Endodermal cell (in vitro differentiated cells): ENCODE results near the gene BCORL1. TPM values are rescaled to one million over a fixed set of nuclear protein-coding genes. Genes with fewer than 3 reads are reported as not detected.

Experiments
- DNase-seq: peaks from one replicate; pipeline ENCODE4 v3.0.0-alpha.2; 2017
- H3K27ac ChIP-seq: 2 replicates; pipeline ENCODE4 v1.5.1; 2013; ENCODE audit warnings: mild to moderate bottlenecking, low read depth, low read length, moderate library complexity
- H3K27me3 ChIP-seq: 2 replicates; pipeline ENCODE4 v1.6.1; 2013; ENCODE audit warnings: mild to moderate bottlenecking, low read length, moderate library complexity; ENCODE audit not compliant: insufficient read depth, control insufficient read depth, poor library complexity, severe bottlenecking
- H3K36me3 ChIP-seq: 2 replicates; pipeline ENCODE4 v1.7.0; 2013; ENCODE audit warnings: mild to moderate bottlenecking, low read length, moderate library complexity; ENCODE audit not compliant: control insufficient read depth, insufficient read depth
- H3K4me1 ChIP-seq: one replicate; pipeline ENCODE4 v1.7.0; 2013; ENCODE audit warnings: low read length; ENCODE audit not compliant: control insufficient read depth, insufficient read depth
- H3K4me3 ChIP-seq: 2 replicates; pipeline ENCODE4 v1.5.1; 2013; ENCODE audit warnings: mild to moderate bottlenecking, low read length, moderate library complexity
- H3K9ac ChIP-seq: 2 replicates; pipeline ENCODE4 v1.6.1; 2013; ENCODE audit warnings: mild to moderate bottlenecking, low read length, moderate library complexity; ENCODE audit not compliant: poor library complexity, severe bottlenecking; ENCODE audit errors: extremely low read depth
- H3K9me3 ChIP-seq: 2 replicates; pipeline ENCODE4 v1.6.1; 2013; ENCODE audit warnings: mild to moderate bottlenecking, low read length, moderate library complexity; ENCODE audit not compliant: control insufficient read depth
- H3K27ac Mint-ChIP-seq: 2 replicates; pipeline ENCODE4 v1.8.0; 2020; ENCODE audit warnings: mixed read lengths
- H3K27me3 Mint-ChIP-seq: 2 replicates; pipeline ENCODE4 v1.8.0; 2021; ENCODE audit warnings: mild to moderate bottlenecking, mixed read lengths; ENCODE audit not compliant: insufficient read depth
- H3K36me3 Mint-ChIP-seq: 2 replicates; pipeline ENCODE4 v1.8.0; 2020; ENCODE audit warnings: low read depth, mixed read lengths
- H3K4me1 Mint-ChIP-seq: 2 replicates; pipeline ENCODE4 v1.8.0; 2020; ENCODE audit warnings: mixed read lengths
- H3K4me3 Mint-ChIP-seq: 2 replicates; pipeline ENCODE4 v1.8.0; 2020; ENCODE audit warnings: mild to moderate bottlenecking, moderate library complexity, mixed read lengths
- H3K9me3 Mint-ChIP-seq: 2 replicates; pipeline ENCODE4 v1.8.0; 2020; ENCODE audit warnings: mild to moderate bottlenecking, mixed read lengths
- CTCF ChIP-seq: fragments of 200-600 bp; sonication (generic); conservative IDR thresholded peaks from 2 replicates; pipeline ENCODE4 v1.5.0; 2021; ENCODE audit warnings: antibody characterized with exemption, mild to moderate bottlenecking
- WGBS, 2 experiments: methylation state at CpG; one replicate each; pipeline versions ENCODE4 v1.1.5 to v1.1.7; 2013; ENCODE audit warnings: missing lambda C conversion rate in 2 of 2, mixed read lengths in 1 of 2; ENCODE audit not compliant: insufficient coverage in 1 of 2, insufficient read length in 1 of 2; 5-methylcytosine and 5-hydroxymethylcytosine counted together
- total RNA-seq, 2 donors: library from RNA; stranded (reverse); fragmentation: NEBNext Ultra II Directional in 1 of 2; extraction: Animal tissue kit (Norgen Biotek cat#: 25700) in 1 of 2; gene quantifications; 2 replicates in 1 of 2; 3 replicates in 1 of 2; pipeline ENCODE4 v1.2.1, GENCODE V29; 2021

The BCORL1 gene
- total RNA-seq, 2 donors from 2014 or later = 24.5 to 29.9 TPM

- Mint-ChIP-seq H3K4me1 (peaks cover 6% of the 10 kb centered on the region), H3K27ac (no peak overlapping the region), H3K27me3 (peaks cover 87% of the 10 kb centered on the region), H3K36me3 (no peaks in the 10 kb centered on the region), H3K9me3 (peaks cover 39% of the 10 kb centered on the region), H3K4me3 (peak overlapping the region; percentile 61)
- DNase-seq = peak; percentile 87
- no peaks in the 10 kb centered on the region for H3K9me3 ChIP-seq
- WGBS, 2 experiments = 0 to 6% methylated on average over 1 to 40 of the region's 56 CpGs
- H3K36me3 ChIP-seq = no peaks in the 10 kb centered on the region
- H3K4me3 ChIP-seq = peak overlapping the region; percentile 70
- H3K4me1 ChIP-seq = no peaks in the 10 kb centered on the region
- H3K27me3 ChIP-seq = peaks cover 69% of the 10 kb centered on the region
- TF ChIP-seq CTCF = no peak
- no peak overlapping the region for H3K9ac ChIP-seq
- no peak overlapping the region for H3K27ac ChIP-seq
Observed at GRCh38 chrX:129957241-129958082, 25.0 kb upstream of the BCORL1 start.

- no peak for DNase-seq
Observed at GRCh38 chrX:129958083-129958465, 24.4 kb upstream of the BCORL1 start.

GRCh38 chrX:129958814-129959492, 23.5 kb upstream of the BCORL1 start:
- no peak for TF ChIP-seq CTCF
- H3K27me3 Mint-ChIP-seq = peaks cover 79% of the 10 kb centered on the region
- H3K4me1 ChIP-seq = no peaks in the 10 kb centered on the region
- H3K36me3 Mint-ChIP-seq = no peaks in the 10 kb centered on the region
- no peaks in the 10 kb centered on the region for H3K36me3 ChIP-seq
- peaks cover 60% of the 10 kb centered on the region for H3K27me3 ChIP-seq
- H3K4me3 ChIP-seq = no peak overlapping the region
- H3K4me1 Mint-ChIP-seq = peaks cover 4% of the 10 kb centered on the region
- no peak overlapping the region for H3K9ac ChIP-seq
- H3K27ac Mint-ChIP-seq = no peak overlapping the region
- H3K4me3 Mint-ChIP-seq = no peak overlapping the region
- no peak for DNase-seq
- H3K27ac ChIP-seq = no peak overlapping the region
- no peaks in the 10 kb centered on the region for H3K9me3 ChIP-seq
- peaks cover 38% of the 10 kb centered on the region for H3K9me3 Mint-ChIP-seq
- WGBS, 2 experiments = 24 to 33% methylated on average over 2 to 13 of the region's 13 CpGs

More at GRCh38 chrX:129958083-129958465, 24.4 kb upstream of the BCORL1 start:
- peak overlapping the region; percentile 70 for H3K4me3 ChIP-seq
- Mint-ChIP-seq H3K4me3 (peak overlapping the region; percentile 61), H3K27me3 (peaks cover 83% of the 10 kb centered on the region), H3K36me3 (no peaks in the 10 kb centered on the region), H3K27ac (no peak overlapping the region), H3K9me3 (peaks cover 41% of the 10 kb centered on the region), H3K4me1 (peaks cover 5% of the 10 kb centered on the region)
- TF ChIP-seq CTCF = no peak
- no peak overlapping the region for H3K9ac ChIP-seq
- H3K4me1 ChIP-seq = no peaks in the 10 kb centered on the region
- no peaks in the 10 kb centered on the region for H3K36me3 ChIP-seq
- H3K9me3 ChIP-seq = no peaks in the 10 kb centered on the region
- peaks cover 68% of the 10 kb centered on the region for H3K27me3 ChIP-seq
- no peak overlapping the region for H3K27ac ChIP-seq
- 41% methylated on average over 5 of the region's 7 CpGs; no CpG with 5 or more reads in 1 of the 2 experiments for WGBS, 2 experiments
